NT2/D1 (cell line): Measurements from ENCODE around the gene FRY.

Source experiments
- SUZ12 ChIP-seq: IDR thresholded peaks from 2 replicates; pipeline ENCODE4 v1.6.1; 2011; ENCODE audit not compliant: insufficient read length, insufficient read depth; ENCODE audit errors: extremely low read depth
- YY1 ChIP-seq: IDR thresholded peaks from 2 replicates; pipeline ENCODE4 v1.6.1; 2011; ENCODE audit not compliant: insufficient read length, insufficient read depth
- ZNF274 ChIP-seq: IDR thresholded peaks from 2 replicates; pipeline ENCODE4 v1.6.1; 2011; ENCODE audit warnings: mild to moderate bottlenecking, low read depth, low read length

- TF ChIP-seq YY1 (no peak), ZNF274 (no peak), SUZ12 (no peak)
Observed at GRCh38 chr13:32093006-32093405, 61.4 kb downstream of the FRY start.
